ENCODE results near the gene CNGA3. TPM values are rescaled to one million over a fixed set of nuclear protein-coding genes. Genes with fewer than 3 reads are reported as not detected.

CNGA3 gene
- total and polyA plus RNA-seq, 2 of the 4 experiments (the other 2 are of a cell fraction) = under 0.01 TPM; not detected in 1

DNA sequence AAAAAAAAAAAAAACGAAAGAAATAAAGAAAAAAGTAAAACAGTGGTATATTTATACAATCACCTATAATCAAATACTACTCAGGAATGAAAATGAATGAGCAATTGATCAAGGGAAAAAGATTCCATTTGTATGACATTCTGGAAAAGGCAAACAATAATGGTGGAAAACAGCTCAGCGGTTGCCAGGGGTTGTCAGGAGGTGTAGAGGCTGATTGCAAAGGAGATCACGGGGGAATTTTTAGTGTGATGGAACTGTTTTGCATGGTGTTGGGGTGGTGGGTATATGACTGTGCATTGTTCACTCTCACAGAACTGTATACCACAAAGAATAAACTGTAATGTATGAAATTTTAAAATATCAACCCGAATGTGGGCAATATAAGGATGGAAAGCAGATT, 52.9 kb downstream of the CNGA3 start:
- no TSS peak for BruUV-seq (replicated peaks)
- no CpG with 5 or more reads among the region's 4 CpGs for WGBS, 2 experiments (ENCODE audit: extremely low coverage in 2 of 2, insufficient read length in 1 of 2)
- Histone ChIP-seq H3K9me1 (ENCODE audit: insufficient read depth, low read length) (no peaks in the 10 kb centered on the region), H2BK5ac (ENCODE audit: low read depth, low read length, poor library complexity, severe bottlenecking) (no peak overlapping the region), H2BK15ac (ENCODE audit: low read depth, low read length) (no peak overlapping the region), H4K20me1 (ENCODE audit: insufficient read depth, low read length) (no peaks in the 10 kb centered on the region), H3K56ac (ENCODE audit: extremely low read depth, insufficient read depth, low read length) (no peak overlapping the region), H4K91ac (ENCODE audit: insufficient read depth, low read depth, low read length) (no peak overlapping the region), H4K8ac (ENCODE audit: low read depth in 2 of 2, low read length in 2 of 2) (no peak overlapping the region), H3K4me1 (ENCODE audit: control insufficient read depth, insufficient read depth, low read length) (no peaks in the 10 kb centered on the region), H3K18ac (ENCODE audit: low read depth, low read length) (no peak overlapping the region), H3K27me3 (ENCODE audit: control insufficient read depth, insufficient read depth, low read length) (peaks cover 17% of the 10 kb centered on the region), H3K4ac (ENCODE audit: low read depth, low read length) (no peak overlapping the region), H3K79me1 (ENCODE audit: low read depth in 1 of 2, low read length in 2 of 2) (no peaks in the 10 kb centered on the region), H2BK20ac (ENCODE audit: low read depth, low read length) (no peak overlapping the region), H3K4me2 (ENCODE audit: low read depth, low read length) (no peak overlapping the region), H3K9me3 (ENCODE audit: control insufficient read depth, insufficient read depth, low read length) (no peaks in the 10 kb centered on the region), H2BK120ac (ENCODE audit: low read depth, low read length) (no peak overlapping the region), H3K9ac (ENCODE audit: low read depth, low read length) (no peak overlapping the region), H3K14ac (replicated peaks; ENCODE audit: low read depth, low read length) (no peak overlapping the region), H3K4me3 (ENCODE audit: insufficient read depth, low read depth, low read length) (no peak overlapping the region), H2AK9ac (replicated peaks; ENCODE audit: low read depth, low read length, poor library complexity) (no peak overlapping the region), H4K5ac (ENCODE audit: low read depth, low read length) (no peak overlapping the region), H3K27ac (ENCODE audit: insufficient read depth, low read length) (no peak overlapping the region), H3K23ac (ENCODE audit: low read depth, low read length) (no peak overlapping the region), H2AFZ (replicated peaks; ENCODE audit: low read length, poor library complexity) (no peak overlapping the region), H3K36me3 (ENCODE audit: control insufficient read depth, insufficient read depth, low read length) (no peaks in the 10 kb centered on the region), H2AK5ac (ENCODE audit: low read depth, low read length) (no peak overlapping the region)
- TF ChIP-seq SMC3 (IDR thresholded peaks at IDR 0.05; ENCODE audit: low read depth, low read length) = no peak
- TF ChIP-seq CEBPB (IDR thresholded peaks at IDR 0.05; ENCODE audit: low read depth, low read length) = no peak
- no peak for TF ChIP-seq POLR2A (IDR thresholded peaks at IDR 0.05; ENCODE audit: low read depth, low read length)
- TF ChIP-seq USF2 (IDR thresholded peaks at IDR 0.05; ENCODE audit: low read depth, low read length) = no peak
- TF ChIP-seq MAFK (IDR thresholded peaks at IDR 0.05; ENCODE audit: low read depth, low read length) = no peak
- no peak for TF ChIP-seq NFE2L2 (IDR thresholded peaks at IDR 0.05; ENCODE audit: low read depth, low read length)
- no peak for TF ChIP-seq MXI1 (IDR thresholded peaks at IDR 0.05; ENCODE audit: borderline replicate concordance, low read depth, low read length)
- TF ChIP-seq RCOR1 (IDR thresholded peaks at IDR 0.05; ENCODE audit: insufficient replicate concordance, low read length) = no peak
- no peak for TF ChIP-seq CTCF (conservative IDR thresholded peaks at IDR 0.05; ENCODE audit: low read depth, low read length)
- no peak for TF ChIP-seq BHLHE40 (IDR thresholded peaks at IDR 0.05; ENCODE audit: low read depth, low read length)
- TF ChIP-seq MAZ (IDR thresholded peaks at IDR 0.05; ENCODE audit: borderline replicate concordance, low read depth, low read length) = no peak
- TF ChIP-seq FOS (IDR thresholded peaks at IDR 0.05; ENCODE audit: low read depth, low read length) = no peak
- TF ChIP-seq RAD21 (IDR thresholded peaks at IDR 0.05; ENCODE audit: low read length) = no peak
- TF ChIP-seq CHD1 (IDR thresholded peaks at IDR 0.05; ENCODE audit: low read depth, low read length) = no peak
- no peak for TF ChIP-seq RFX5 (IDR thresholded peaks at IDR 0.05; ENCODE audit: low read depth, low read length)
- TF ChIP-seq, protein P1, sequence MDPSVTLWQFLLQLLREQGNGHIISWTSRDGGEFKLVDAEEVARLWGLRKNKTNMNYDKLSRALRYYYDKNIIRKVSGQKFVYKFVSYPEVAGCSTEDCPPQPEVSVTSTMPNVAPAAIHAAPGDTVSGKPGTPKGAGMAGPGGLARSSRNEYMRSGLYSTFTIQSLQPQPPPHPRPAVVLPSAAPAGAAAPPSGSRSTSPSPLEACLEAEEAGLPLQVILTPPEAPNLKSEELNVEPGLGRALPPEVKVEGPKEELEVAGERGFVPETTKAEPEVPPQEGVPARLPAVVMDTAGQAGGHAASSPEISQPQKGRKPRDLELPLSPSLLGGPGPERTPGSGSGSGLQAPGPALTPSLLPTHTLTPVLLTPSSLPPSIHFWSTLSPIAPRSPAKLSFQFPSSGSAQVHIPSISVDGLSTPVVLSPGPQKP (IDR thresholded peaks at IDR 0.05; ENCODE audit: borderline replicate concordance, low read depth, low read length) = no peak
- CTCF ChIA-PET = interaction anchor here (0.7 kb wide), 1 partner anchor 104 kb away, joined by 5 read pairs; no protein-coding TSS in a partner anchor
- in situ Hi-C loops (cut with MboI; ENCODE audit: low sequenced_read_pairs) = no loop called here
- dilution Hi-C loops (cut with HindIII; ENCODE audit: low sequenced_read_pairs, unreplicated experiment) = no loop called here
- intact Hi-C loops (cut with micrococcal nuclease) = no loop called here
- POLR2A ChIA-PET (ENCODE audit: unreplicated experiment) = no interaction called here
- ATAC-seq (ENCODE audit: low read depth) = no peak
- DNase-seq = no peak

All from IMR-90 (cell line).